HEK293 (cell line): ENCODE measurements around the gene BCAN.

Experiments used
- CTCF ChIA-PET: fragments of 350-600 bp; formaldehyde crosslinking; extraction: SDS; loops from one replicate; lab custom pipeline; 2021; ENCODE audit warnings: antibody characterized with exemption; lab: Yijun Ruan, JAX
- POLR2A ChIA-PET: fragments of 300-600 bp; formaldehyde crosslinking; extraction: SDS; loops from one replicate; lab custom pipeline; 2020; ENCODE audit warnings: antibody characterized with exemption, inconsistent platforms; lab: Yijun Ruan, JAX
- H3K27ac ChIP-seq: fragments of 200-500 bp; sonication (Bioruptor generic); 2 replicates; pipeline ENCODE4 v1.5.1; 2014; ENCODE audit warnings: low read depth, low read length, control low read depth, inconsistent platforms; ENCODE audit errors: extremely low read depth
- H3K36me3 ChIP-seq, 2 experiments: fragments of 200-500 bp in 1 of 2; sonication (Bioruptor generic) in 1 of 2; 1 replicate in 1 of 2; 2 replicates in 1 of 2; pipeline ENCODE4 v1.5.1; 2014 to 2017; ENCODE audit warnings: inconsistent platforms in 2 of 2, low read length in 2 of 2; ENCODE audit not compliant: control insufficient read depth in 2 of 2, insufficient read depth in 1 of 2
- H3K4me1 ChIP-seq: fragments of 200-500 bp; sonication (Bioruptor generic); 2 replicates; pipeline ENCODE4 v1.5.1; 2014; ENCODE audit warnings: mild to moderate bottlenecking, low read length, inconsistent platforms; ENCODE audit not compliant: control insufficient read depth, insufficient read depth
- H3K4me3 ChIP-seq: 2 replicates; pipeline ENCODE4 v1.5.1; 2011; ENCODE audit warnings: low read depth, mild to moderate bottlenecking, control low read depth, low read length, moderate library complexity
- H3K9me3 ChIP-seq: fragments of 200-500 bp; sonication (Bioruptor generic); 2 replicates; pipeline ENCODE4 v1.5.1; 2014; ENCODE audit warnings: low read depth, low read length, inconsistent platforms; ENCODE audit not compliant: control insufficient read depth, insufficient read depth
- HOXC10 ChIP-seq: sonication (generic); formaldehyde crosslinking; IDR thresholded peaks from 2 replicates; pipeline ENCODE4 v1.8.1; 2023; ENCODE audit warnings: mild to moderate bottlenecking, missing genetic modification reagents
- OSR2 ChIP-seq: fragments of 450-650 bp; formaldehyde crosslinking; IDR thresholded peaks from 2 replicates; pipeline ENCODE4 v1.5.1; 2016; ENCODE audit warnings: missing biosample characterization, missing genetic modification characterization
- REPIN1 ChIP-seq: fragments of 450-650 bp; formaldehyde crosslinking; IDR thresholded peaks from 2 replicates; pipeline ENCODE4 v1.5.1; 2017; ENCODE audit warnings: missing biosample characterization, missing genetic modification characterization, low read depth
- ZIC2 ChIP-seq: fragments of 450-650 bp; formaldehyde crosslinking; IDR thresholded peaks from 2 replicates; pipeline ENCODE4 v1.5.1; 2016; ENCODE audit warnings: missing biosample characterization, missing genetic modification characterization
- ZNF10 ChIP-seq: fragments of 450-650 bp; formaldehyde crosslinking; IDR thresholded peaks from 2 replicates; pipeline ENCODE4 v1.5.1; 2017; ENCODE audit warnings: missing biosample characterization, missing genetic modification characterization
- ZNF175 ChIP-seq: fragments of 450-650 bp; formaldehyde crosslinking; IDR thresholded peaks from 2 replicates; pipeline ENCODE4 v1.5.1; 2016; ENCODE audit warnings: missing biosample characterization, missing genetic modification characterization
- ZNF184 ChIP-seq: fragments of 450-650 bp; IDR thresholded peaks from 2 replicates; pipeline ENCODE4 v1.5.1; 2018; ENCODE audit warnings: missing biosample characterization, mild to moderate bottlenecking, missing genetic modification characterization
- ZNF654 ChIP-seq: fragments of 450-650 bp; formaldehyde crosslinking; IDR thresholded peaks from 2 replicates; pipeline ENCODE4 v1.5.1; 2016; ENCODE audit warnings: low read depth, missing biosample characterization, missing genetic modification characterization
- ZNF660 ChIP-seq: fragments of 450-650 bp; IDR thresholded peaks from 2 replicates; pipeline ENCODE4 v1.5.1; 2018; ENCODE audit warnings: missing biosample characterization, mild to moderate bottlenecking, missing genetic modification characterization
- ZNF670 ChIP-seq: fragments of 450-650 bp; formaldehyde crosslinking; IDR thresholded peaks from 2 replicates; pipeline ENCODE4 v1.5.1; 2016; ENCODE audit warnings: missing biosample characterization, missing genetic modification characterization, low read depth
- ZNF701 ChIP-seq: fragments of 450-650 bp; formaldehyde crosslinking; IDR thresholded peaks from 2 replicates; pipeline ENCODE4 v1.5.1; 2016; ENCODE audit warnings: missing biosample characterization, missing genetic modification characterization
- ZSCAN23 ChIP-seq: fragments of 450-650 bp; formaldehyde crosslinking; IDR thresholded peaks from 2 replicates; pipeline ENCODE4 v1.5.1; 2016; ENCODE audit warnings: missing biosample characterization, missing genetic modification characterization
- ZSCAN30 ChIP-seq: fragments of 450-650 bp; IDR thresholded peaks from 2 replicates; pipeline ENCODE4 v1.5.1; 2018; ENCODE audit warnings: missing biosample characterization, mild to moderate bottlenecking, missing genetic modification characterization, moderate library complexity
- TF ChIP-seq, protein P1 (sequence below): fragments of 450-650 bp; formaldehyde crosslinking; IDR thresholded peaks from 2 replicates; pipeline ENCODE4 v1.5.1; 2016; ENCODE audit warnings: missing biosample characterization, missing genetic modification characterization
- TF ChIP-seq, protein P2 (sequence below): fragments of 450-650 bp; formaldehyde crosslinking; IDR thresholded peaks from 2 replicates; pipeline ENCODE4 v1.5.1; 2017; ENCODE audit warnings: missing biosample characterization, missing genetic modification characterization
- TF ChIP-seq, protein P3 (sequence below): fragments of 450-650 bp; formaldehyde crosslinking; IDR thresholded peaks from 2 replicates; pipeline ENCODE4 v1.5.1; 2017; ENCODE audit warnings: missing biosample characterization, missing genetic modification characterization
- TF ChIP-seq, protein P4 (sequence below): fragments of 450-650 bp; formaldehyde crosslinking; IDR thresholded peaks from 2 replicates; pipeline ENCODE4 v1.5.1; 2016; ENCODE audit warnings: missing biosample characterization, missing genetic modification characterization
- TF ChIP-seq, protein P5 (sequence below): fragments of 450-650 bp; formaldehyde crosslinking; IDR thresholded peaks from 2 replicates; pipeline ENCODE4 v1.5.1; 2016; ENCODE audit warnings: missing biosample characterization, missing genetic modification characterization

Gene BCAN

DNA sequence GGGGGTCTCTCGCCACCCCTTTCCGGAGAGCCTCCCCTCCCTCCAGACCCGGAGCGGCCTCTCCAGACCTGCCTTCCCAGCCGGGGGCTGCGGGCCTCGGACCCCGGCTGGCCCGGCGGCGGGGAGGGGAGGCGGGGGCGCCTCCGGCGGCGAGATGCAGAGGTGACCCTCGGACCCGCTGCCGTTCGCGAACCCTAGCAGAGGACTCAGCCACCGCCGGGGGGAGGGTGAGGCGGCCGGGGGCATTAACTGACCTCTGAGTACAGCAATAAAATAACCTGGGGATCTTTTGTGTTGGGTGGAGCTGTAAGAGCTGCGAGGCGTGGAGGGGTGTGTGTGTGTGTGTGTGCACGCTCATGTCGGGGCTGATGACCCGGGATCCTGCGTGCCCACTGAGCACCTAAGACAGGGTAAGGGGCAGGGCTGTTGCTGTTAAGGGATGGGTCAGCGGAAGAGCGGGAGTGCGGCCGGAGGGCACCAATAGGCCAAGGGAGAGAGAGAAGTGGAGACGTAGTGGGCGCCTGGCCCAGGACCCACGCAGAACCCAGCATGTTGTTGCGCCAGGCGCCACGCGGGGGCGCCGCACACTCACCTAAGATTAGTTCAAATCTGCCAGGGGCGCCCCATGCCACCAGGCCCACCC is 16.4 kb upstream of the BCAN start (continued):
- TF ChIP-seq, protein P1, sequence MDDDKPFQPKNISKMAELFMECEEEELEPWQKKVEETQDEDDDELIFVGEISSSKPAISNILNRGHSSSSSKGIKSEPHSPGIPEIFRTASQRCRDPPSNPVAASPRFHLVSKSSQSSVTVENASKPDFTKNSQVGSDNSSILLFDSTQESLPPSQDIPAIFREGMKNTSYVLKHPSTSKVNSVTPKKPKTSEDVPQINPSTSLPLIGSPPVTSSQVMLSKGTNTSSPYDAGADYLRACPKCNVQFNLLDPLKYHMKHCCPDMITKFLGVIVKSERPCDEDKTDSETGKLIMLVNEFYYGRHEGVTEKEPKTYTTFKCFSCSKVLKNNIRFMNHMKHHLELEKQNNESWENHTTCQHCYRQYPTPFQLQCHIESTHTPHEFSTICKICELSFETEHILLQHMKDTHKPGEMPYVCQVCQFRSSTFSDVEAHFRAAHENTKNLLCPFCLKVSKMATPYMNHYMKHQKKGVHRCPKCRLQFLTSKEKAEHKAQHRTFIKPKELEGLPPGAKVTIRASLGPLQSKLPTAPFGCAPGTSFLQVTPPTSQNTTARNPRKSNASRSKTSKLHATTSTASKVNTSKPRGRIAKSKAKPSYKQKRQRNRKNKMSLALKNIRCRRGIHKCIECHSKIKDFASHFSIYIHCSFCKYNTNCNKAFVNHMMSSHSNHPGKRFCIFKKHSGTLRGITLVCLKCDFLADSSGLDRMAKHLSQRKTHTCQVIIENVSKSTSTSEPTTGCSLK (tag by site-specific recombination), result no peak
- TF ChIP-seq ZSCAN23, result 0 out of 2 replicates have a peak, but pooled peaks have one; percentile 34
- TF ChIP-seq, protein P2, sequence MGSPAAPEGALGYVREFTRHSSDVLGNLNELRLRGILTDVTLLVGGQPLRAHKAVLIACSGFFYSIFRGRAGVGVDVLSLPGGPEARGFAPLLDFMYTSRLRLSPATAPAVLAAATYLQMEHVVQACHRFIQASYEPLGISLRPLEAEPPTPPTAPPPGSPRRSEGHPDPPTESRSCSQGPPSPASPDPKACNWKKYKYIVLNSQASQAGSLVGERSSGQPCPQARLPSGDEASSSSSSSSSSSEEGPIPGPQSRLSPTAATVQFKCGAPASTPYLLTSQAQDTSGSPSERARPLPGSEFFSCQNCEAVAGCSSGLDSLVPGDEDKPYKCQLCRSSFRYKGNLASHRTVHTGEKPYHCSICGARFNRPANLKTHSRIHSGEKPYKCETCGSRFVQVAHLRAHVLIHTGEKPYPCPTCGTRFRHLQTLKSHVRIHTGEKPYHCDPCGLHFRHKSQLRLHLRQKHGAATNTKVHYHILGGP (tag by site-specific recombination), result no peak
- TF ChIP-seq, protein P3, sequence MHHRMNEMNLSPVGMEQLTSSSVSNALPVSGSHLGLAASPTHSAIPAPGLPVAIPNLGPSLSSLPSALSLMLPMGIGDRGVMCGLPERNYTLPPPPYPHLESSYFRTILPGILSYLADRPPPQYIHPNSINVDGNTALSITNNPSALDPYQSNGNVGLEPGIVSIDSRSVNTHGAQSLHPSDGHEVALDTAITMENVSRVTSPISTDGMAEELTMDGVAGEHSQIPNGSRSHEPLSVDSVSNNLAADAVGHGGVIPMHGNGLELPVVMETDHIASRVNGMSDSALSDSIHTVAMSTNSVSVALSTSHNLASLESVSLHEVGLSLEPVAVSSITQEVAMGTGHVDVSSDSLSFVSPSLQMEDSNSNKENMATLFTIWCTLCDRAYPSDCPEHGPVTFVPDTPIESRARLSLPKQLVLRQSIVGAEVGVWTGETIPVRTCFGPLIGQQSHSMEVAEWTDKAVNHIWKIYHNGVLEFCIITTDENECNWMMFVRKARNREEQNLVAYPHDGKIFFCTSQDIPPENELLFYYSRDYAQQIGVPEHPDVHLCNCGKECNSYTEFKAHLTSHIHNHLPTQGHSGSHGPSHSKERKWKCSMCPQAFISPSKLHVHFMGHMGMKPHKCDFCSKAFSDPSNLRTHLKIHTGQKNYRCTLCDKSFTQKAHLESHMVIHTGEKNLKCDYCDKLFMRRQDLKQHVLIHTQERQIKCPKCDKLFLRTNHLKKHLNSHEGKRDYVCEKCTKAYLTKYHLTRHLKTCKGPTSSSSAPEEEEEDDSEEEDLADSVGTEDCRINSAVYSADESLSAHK (tag by site-specific recombination), result no peak
- TF ChIP-seq ZNF10 (tag by site-specific recombination), result peak; percentile 79; the same call in 1 of the 2 replicates
- TF ChIP-seq OSR2 (tag by site-specific recombination), result no peak
- TF ChIP-seq HOXC10, result no peak
- TF ChIP-seq ZNF670 (tag by site-specific recombination), result no peak
- TF ChIP-seq ZIC2, result no peak; the same call in 1 of the 2 replicates
- TF ChIP-seq, all 188 proteins: peak for 41

DNA sequence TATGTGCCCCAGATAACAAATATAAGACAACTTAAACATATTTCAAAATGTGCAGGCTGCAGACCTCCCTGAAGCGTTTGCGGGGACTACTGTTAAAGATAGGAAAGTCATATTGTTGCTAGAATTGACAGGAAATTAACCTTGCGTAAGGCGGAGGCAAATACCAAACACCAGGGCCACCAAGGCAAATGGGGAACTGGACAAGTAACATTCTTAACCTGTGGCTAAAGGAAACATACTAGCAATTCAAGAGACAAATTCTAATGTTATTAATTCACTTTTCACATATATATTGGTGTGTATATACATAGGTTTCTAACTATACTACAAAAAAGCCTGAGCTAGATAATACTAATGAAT is 15.9 kb upstream of the BCAN start:
- ChIA-PET CTCF (interaction anchor here (0.6 to 14.1 kb wide), 21 partner anchors 12 to 426 kb away, joined by 3 to 294 read pairs (median 8); partner anchors contain the start of genes BCAN, CRABP2, GPATCH4 and NES), POLR2A (no interaction called here)
- Histone ChIP-seq H3K4me1 (no peaks in the 10 kb centered on the region), H3K9me3 (no peaks in the 10 kb centered on the region), H3K27ac (no peak overlapping the region), H3K36me3 (no peaks in the 10 kb centered on the region)
- TF ChIP-seq ZNF701 (tag by site-specific recombination) (no peak), ZSCAN30 (tag by site-specific recombination) (0 out of 2 replicates have a peak, but pooled peaks have one; percentile 14), ZNF184 (tag by site-specific recombination) (0 out of 2 replicates have a peak, but pooled peaks have one; percentile 39)
- TF ChIP-seq, all 188 proteins: peak for 2
- H3K4me3 ChIP-seq, result no peak overlapping the region

DNA sequence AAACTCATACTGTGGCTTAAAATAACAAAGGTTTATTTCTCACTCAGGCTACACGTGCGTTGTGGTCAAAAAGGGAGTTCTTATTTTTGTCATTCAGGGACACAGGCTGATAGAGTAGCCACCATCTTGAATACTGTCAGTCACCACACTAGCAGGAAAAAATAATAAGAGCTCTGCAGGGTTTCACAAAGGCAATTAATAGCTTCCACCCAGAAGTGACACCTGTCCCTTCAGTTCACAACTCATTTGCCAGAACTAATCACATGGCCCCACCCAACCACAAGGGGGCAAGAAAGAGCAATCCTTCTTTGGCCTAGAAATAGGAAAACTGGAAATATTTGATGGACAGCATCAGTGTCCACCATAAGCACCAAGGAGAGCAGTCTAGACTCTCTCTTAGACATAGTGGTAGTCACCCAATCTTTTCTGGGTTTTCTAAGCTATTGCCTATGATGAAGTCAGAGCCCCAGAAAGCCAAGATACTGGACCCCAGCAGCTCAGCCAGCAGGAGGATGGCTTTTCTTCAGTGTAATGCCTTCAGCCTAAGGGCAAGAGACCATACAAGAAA is 14.5 kb upstream of the BCAN start:
- Histone ChIP-seq H3K4me3 (no peak overlapping the region), H3K36me3 (no peaks in the 10 kb centered on the region), H3K9me3 (no peaks in the 10 kb centered on the region), H3K27ac (no peak overlapping the region), H3K4me1 (no peaks in the 10 kb centered on the region)
- ChIA-PET CTCF (interaction anchor here (0.6 to 14.1 kb wide), 32 partner anchors 8 to 652 kb away, joined by 3 to 294 read pairs (median 5); partner anchors contain the start of genes BCAN, CRABP2, GPATCH4 and HAPLN2), POLR2A (interaction anchor here (0.7 to 1.3 kb wide), 4 partner anchors 12 to 120 kb away, joined by 3 to 10 read pairs (median 5); no protein-coding TSS in a partner anchor)
- TF ChIP-seq, protein P4, sequence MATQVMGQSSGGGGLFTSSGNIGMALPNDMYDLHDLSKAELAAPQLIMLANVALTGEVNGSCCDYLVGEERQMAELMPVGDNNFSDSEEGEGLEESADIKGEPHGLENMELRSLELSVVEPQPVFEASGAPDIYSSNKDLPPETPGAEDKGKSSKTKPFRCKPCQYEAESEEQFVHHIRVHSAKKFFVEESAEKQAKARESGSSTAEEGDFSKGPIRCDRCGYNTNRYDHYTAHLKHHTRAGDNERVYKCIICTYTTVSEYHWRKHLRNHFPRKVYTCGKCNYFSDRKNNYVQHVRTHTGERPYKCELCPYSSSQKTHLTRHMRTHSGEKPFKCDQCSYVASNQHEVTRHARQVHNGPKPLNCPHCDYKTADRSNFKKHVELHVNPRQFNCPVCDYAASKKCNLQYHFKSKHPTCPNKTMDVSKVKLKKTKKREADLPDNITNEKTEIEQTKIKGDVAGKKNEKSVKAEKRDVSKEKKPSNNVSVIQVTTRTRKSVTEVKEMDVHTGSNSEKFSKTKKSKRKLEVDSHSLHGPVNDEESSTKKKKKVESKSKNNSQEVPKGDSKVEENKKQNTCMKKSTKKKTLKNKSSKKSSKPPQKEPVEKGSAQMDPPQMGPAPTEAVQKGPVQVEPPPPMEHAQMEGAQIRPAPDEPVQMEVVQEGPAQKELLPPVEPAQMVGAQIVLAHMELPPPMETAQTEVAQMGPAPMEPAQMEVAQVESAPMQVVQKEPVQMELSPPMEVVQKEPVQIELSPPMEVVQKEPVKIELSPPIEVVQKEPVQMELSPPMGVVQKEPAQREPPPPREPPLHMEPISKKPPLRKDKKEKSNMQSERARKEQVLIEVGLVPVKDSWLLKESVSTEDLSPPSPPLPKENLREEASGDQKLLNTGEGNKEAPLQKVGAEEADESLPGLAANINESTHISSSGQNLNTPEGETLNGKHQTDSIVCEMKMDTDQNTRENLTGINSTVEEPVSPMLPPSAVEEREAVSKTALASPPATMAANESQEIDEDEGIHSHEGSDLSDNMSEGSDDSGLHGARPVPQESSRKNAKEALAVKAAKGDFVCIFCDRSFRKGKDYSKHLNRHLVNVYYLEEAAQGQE (tag by site-specific recombination), result peak; percentile 92
- peak; percentile 50 for TF ChIP-seq ZNF654 (tag by site-specific recombination)
- 0 out of 2 replicates have a peak, but pooled peaks have one; percentile 21 for TF ChIP-seq ZNF660
- TF ChIP-seq, protein P5, sequence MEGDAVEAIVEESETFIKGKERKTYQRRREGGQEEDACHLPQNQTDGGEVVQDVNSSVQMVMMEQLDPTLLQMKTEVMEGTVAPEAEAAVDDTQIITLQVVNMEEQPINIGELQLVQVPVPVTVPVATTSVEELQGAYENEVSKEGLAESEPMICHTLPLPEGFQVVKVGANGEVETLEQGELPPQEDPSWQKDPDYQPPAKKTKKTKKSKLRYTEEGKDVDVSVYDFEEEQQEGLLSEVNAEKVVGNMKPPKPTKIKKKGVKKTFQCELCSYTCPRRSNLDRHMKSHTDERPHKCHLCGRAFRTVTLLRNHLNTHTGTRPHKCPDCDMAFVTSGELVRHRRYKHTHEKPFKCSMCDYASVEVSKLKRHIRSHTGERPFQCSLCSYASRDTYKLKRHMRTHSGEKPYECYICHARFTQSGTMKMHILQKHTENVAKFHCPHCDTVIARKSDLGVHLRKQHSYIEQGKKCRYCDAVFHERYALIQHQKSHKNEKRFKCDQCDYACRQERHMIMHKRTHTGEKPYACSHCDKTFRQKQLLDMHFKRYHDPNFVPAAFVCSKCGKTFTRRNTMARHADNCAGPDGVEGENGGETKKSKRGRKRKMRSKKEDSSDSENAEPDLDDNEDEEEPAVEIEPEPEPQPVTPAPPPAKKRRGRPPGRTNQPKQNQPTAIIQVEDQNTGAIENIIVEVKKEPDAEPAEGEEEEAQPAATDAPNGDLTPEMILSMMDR (tag by site-specific recombination), result peak; percentile 27; the same call in 1 of the 2 replicates
- TF ChIP-seq REPIN1 (tag by site-specific recombination), result no peak
- no peak for TF ChIP-seq ZNF175 (tag by site-specific recombination)
